Adrenal gland (tissue), 12 donors: Measurements from ENCODE around the gene LRRC8E. TPM values are rescaled to one million over a fixed set of nuclear protein-coding genes. Genes with fewer than 3 reads are reported as not detected.
"Not testable (repeated sequence)": the region's sequence is repeated elsewhere in the genome, so short reads cannot be mapped to it uniquely, and the experiment has no call there.

ENCODE experiments used
- DNase-seq, 7 donors: peaks; one replicate each; pipeline ENCODE4 v3.0.0-alpha.2; 2019 to 2020
- H3K27ac ChIP-seq, 5 donors: fragments of 200-600 bp; sonication (generic) in 4 of 5; 1 replicate in 3 of 5; 2 replicates in 2 of 5; pipeline versions ENCODE4 v1.5.1 to v1.8.0; 2016 to 2020; ENCODE audit warnings: mild to moderate bottlenecking in 1 of 5
- H3K27me3 ChIP-seq: fragments of 200-600 bp; 2 replicates; pipeline ENCODE4 v1.8.0; 2021
- H3K36me3 ChIP-seq, 2 donors: fragments of 200-600 bp; replicated peaks in 1 of 2; 1 replicate in 1 of 2; 2 replicates in 1 of 2; pipeline versions ENCODE4 v1.5.1 to v1.8.0; 2018 to 2022
- H3K4me1 ChIP-seq, 2 donors: fragments of 200-600 bp; replicated peaks in 1 of 2; 1 replicate in 1 of 2; 2 replicates in 1 of 2; pipeline versions ENCODE4 v1.5.1 to v1.8.0; 2018 to 2021
- H3K4me3 ChIP-seq, 4 donors: fragments of 200-600 bp; sonication (generic) in 3 of 4; one replicate each; pipeline ENCODE4 v1.5.1; 2016 to 2018
- H3K9me3 ChIP-seq, 3 donors: fragments of 200-600 bp; sonication (generic) in 1 of 3; replicated peaks in 1 of 3; 1 replicate in 2 of 3; 2 replicates in 1 of 3; pipeline versions ENCODE4 v1.5.1 to v1.8.0; 2016 to 2021
- CTCF ChIP-seq, 6 experiments: fragments of 450-650 bp in 4 of 6; fragments of 200-600 bp in 2 of 6; sonication (generic) in 1 of 6; IDR thresholded peaks; 1 replicate in 5 of 6; 2 replicates in 1 of 6; pipeline versions ENCODE4 v1.5.1 to v1.8.0; 2016 to 2021; ENCODE audit warnings: antibody characterized with exemption in 6 of 6, mild to moderate bottlenecking in 2 of 6, moderate library complexity in 1 of 6
- POLR2A ChIP-seq, 2 donors: fragments of 450-650 bp; IDR thresholded peaks; one replicate each; pipeline ENCODE4 v1.6.1; 2017; ENCODE audit warnings: antibody characterized with exemption in 2 of 2, mild to moderate bottlenecking in 2 of 2, moderate library complexity in 1 of 2
- WGBS, 4 donors: extraction: QIAGEN DNeasy Blood & Tissue Kit in 2 of 4; methylation state at CpG; one replicate each; pipeline versions ENCODE4 v1.1.5 to v1.1.7; 2013 to 2017; 5-methylcytosine and 5-hydroxymethylcytosine counted together
- intact Hi-C, 2 donors: fragments of 100-400 bp; cut with DNase I; formaldehyde crosslinking; loops; one replicate each; pipeline versions ENCODE4 v1.14.1 to v1.15.0; 2022 to 2023
- polyA plus RNA-seq, 3 donors: library from polyadenylated mRNA; stranded (reverse); fragments of 200-250 nt in 2 of 3; fragments of 350-450 nt in 1 of 3; fragmentation: Illumina TruSeq in 1 of 3; extraction: RNeasy Lipid Tissue Mini Kit (QIAGEN cat#74804) in 1 of 3; gene quantifications; one replicate each; pipeline ENCODE4 v1.2.3, GENCODE V29; 2013 to 2014
- total RNA-seq, 9 donors: library from RNA; depleted of rRNA in 4 of 9; stranded (reverse); fragments of >200 nt in 4 of 9; fragments of 120-200 nt in 1 of 9; fragmentation: NEBNext Ultra II Directional in 1 of 9; extraction: Animal tissue kit (Norgen Biotek cat#: 25700) in 1 of 9; gene quantifications; one replicate each; pipeline versions ENCODE4 v1.1.0 to v1.2.4, GENCODE V29; 2013 to 2023
- donor health status: healthy with polysubstance abuse.
- donor health status: Bipolar disorder and iron deficiency.
- donor health status: DM: yes; HTN: yes; CAD: no.
- donor health status: DM: no; HTN: no; CAD: no.
- donor health status: DM: no; HTN: no; CAD: no.
- donor health status: DM: yes; HTN: yes; CAD: no.

Gene LRRC8E
- total and polyA plus RNA-seq, 12 donors = 0.67 to 22.9 (median 11.2) TPM

GRCh38 chr19:7893362-7894101 is 5.2 kb downstream of the LRRC8E start:
- 49 to 63% (median 53%) methylated on average over 16 to 18 of the region's 18 CpGs for WGBS, 4 donors
- intact Hi-C loops, H3K27me3 ChIP-seq, H3K36me3 ChIP-seq, H3K4me1 ChIP-seq, H3K9me3 ChIP-seq: not testable (repeated sequence)
- peak in 5 of 7 donors; percentile 59 to 75 (median 65) for DNase-seq
- TF ChIP-seq POLR2A (IDR thresholded peaks at IDR 0.05) = peak in 1 of 2 donors; percentile 47
- H3K4me3 ChIP-seq = peak overlapping the region in 1 of 4 donors; percentile 26
- H3K27ac ChIP-seq = peak overlapping the region in 2 of 5 donors; percentile 5 to 70

- Histone ChIP-seq H3K36me3 (no peaks in the 10 kb centered on the region), H3K4me1 (peaks cover 0 to 8% of the 10 kb centered on the region in 2 donors), H3K9me3 (no peaks in the 10 kb centered on the region), H3K27ac (no peak overlapping the region), H3K4me3 (no peak overlapping the region), H3K27me3 (no peaks in the 10 kb centered on the region)
- WGBS, 4 donors = 65 to 81% (median 70%) methylated on average over 9 to 18 of the region's 18 CpGs
- intact Hi-C loops = no loop called here
- DNase-seq = peak in 1 of 7 donors; percentile 15
- TF ChIP-seq CTCF (IDR thresholded peaks at IDR 0.05) (no peak), POLR2A (IDR thresholded peaks at IDR 0.05) (no peak)
Measured at GRCh38 chr19:7894612-7895309, 6.5 kb downstream of the LRRC8E start.

GRCh38 chr19:7895565-7895964 is 7.3 kb downstream of the LRRC8E start:
- WGBS, 4 donors = 86 to 96% (median 88%) methylated on average over 7 to 13 of the region's 13 CpGs
- intact Hi-C loops = no loop called here

DNA sequence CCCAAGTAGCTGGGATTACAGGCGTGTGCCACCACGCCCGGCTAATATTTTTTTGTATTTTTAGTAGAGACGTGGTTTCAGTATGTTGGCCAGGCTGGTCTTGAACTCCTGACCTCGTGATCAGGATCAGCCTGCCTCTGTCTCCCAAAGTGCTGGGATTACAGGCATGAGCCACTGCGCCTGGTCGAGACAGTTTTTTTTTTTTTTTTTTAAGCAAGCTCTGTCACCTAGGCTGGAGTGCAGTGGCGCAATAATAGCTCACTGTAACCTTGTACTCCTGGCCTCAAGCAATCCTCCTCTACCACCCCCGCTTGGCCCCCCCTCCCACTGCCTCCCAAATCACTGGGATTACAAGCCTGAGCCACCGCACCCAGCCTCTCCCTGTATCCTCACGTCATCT is 9.0 kb downstream of the LRRC8E start:
- TF ChIP-seq POLR2A (IDR thresholded peaks at IDR 0.05) = no peak
- no peak for TF ChIP-seq CTCF (IDR thresholded peaks at IDR 0.05)
- peak overlapping the region; percentile 18 to 81 (median 75) for H3K27ac ChIP-seq
- peak; percentile 71 to 94 (median 91) for DNase-seq
- no peaks in the 10 kb centered on the region for H3K36me3 ChIP-seq
- WGBS, 4 donors = 46 to 61% (median 55%) methylated on average over 11 of the region's 11 CpGs
- no peaks in the 10 kb centered on the region for H3K9me3 ChIP-seq
- H3K4me1 ChIP-seq = peaks cover 2 to 8% of the 10 kb centered on the region in 2 donors
- H3K4me3 ChIP-seq = no peak overlapping the region
- intact Hi-C loops = no loop called here
- no peaks in the 10 kb centered on the region for H3K27me3 ChIP-seq

More at GRCh38 chr19:7895565-7895964, 7.3 kb downstream of the LRRC8E start:
- Histone ChIP-seq H3K27me3 (no peaks in the 10 kb centered on the region), H3K4me3 (no peak overlapping the region), H3K27ac (no peak overlapping the region), H3K9me3 (no peaks in the 10 kb centered on the region), H3K36me3 (no peaks in the 10 kb centered on the region), H3K4me1 (peaks cover 0 to 8% of the 10 kb centered on the region in 2 donors)
- TF ChIP-seq CTCF (IDR thresholded peaks at IDR 0.05) = no peak
- TF ChIP-seq POLR2A (IDR thresholded peaks at IDR 0.05) = no peak
- DNase-seq = peak in 1 of 7 donors; percentile 22
